Measurements from ENCODE around the gene ASAP2.

- TF ChIP-seq CTCF (IDR thresholded peaks at IDR 0.05; ENCODE audit: low read length) (no peak), EZH2phosphoT487 (IDR thresholded peaks at IDR 0.05; ENCODE audit: low read length) (no peak)
These were observed 197.8 kb downstream of the ASAP2 start for GRCh38 chr2:9404451-9404850.
